Ishikawa (cell line): ENCODE data around the gene CSPG4.
A peak's percentile ranks its signal among the peaks of the same experiment; 100 is the strongest.

Experiments used
- CEBPB ChIP-seq: IDR thresholded peaks from 2 replicates; pipeline ENCODE4 v1.6.1; 2012
- CREB1 ChIP-seq: IDR thresholded peaks from 2 replicates; pipeline ENCODE4 v1.6.1; 2012; ENCODE audit warnings: low read depth
- EGR1 ChIP-seq: IDR thresholded peaks from 2 replicates; pipeline ENCODE4 v1.6.1; 2012
- EP300 ChIP-seq: IDR thresholded peaks from 2 replicates; pipeline ENCODE4 v1.6.1; 2012; ENCODE audit warnings: borderline replicate concordance
- FOXM1 ChIP-seq: IDR thresholded peaks from 2 replicates; pipeline ENCODE4 v1.6.1; 2012; ENCODE audit warnings: low read depth, borderline replicate concordance
- MAX ChIP-seq: IDR thresholded peaks from 2 replicates; pipeline ENCODE4 v1.6.1; 2012
- NFIC ChIP-seq: IDR thresholded peaks from 2 replicates; pipeline ENCODE4 v1.6.1; 2012
- RAD21 ChIP-seq: IDR thresholded peaks from 2 replicates; pipeline ENCODE4 v1.6.1; 2012; ENCODE audit warnings: low read depth
- TAF1 ChIP-seq: IDR thresholded peaks from 2 replicates; pipeline ENCODE4 v1.6.1; 2012; ENCODE audit warnings: low read depth, mild to moderate bottlenecking
- TCF12 ChIP-seq: IDR thresholded peaks from 2 replicates; pipeline ENCODE4 v1.6.1; 2012; ENCODE audit warnings: low read depth
- TEAD4 ChIP-seq: IDR thresholded peaks from 2 replicates; pipeline ENCODE4 v1.6.1; 2012
- USF1 ChIP-seq: IDR thresholded peaks from 2 replicates; pipeline ENCODE4 v1.6.1; 2012
- YY1 ChIP-seq: IDR thresholded peaks from 2 replicates; pipeline ENCODE4 v1.6.1; 2012; ENCODE audit warnings: low read depth
- ZBTB7A ChIP-seq: IDR thresholded peaks from 2 replicates; pipeline ENCODE4 v1.6.1; 2012; ENCODE audit warnings: low read depth
- TF ChIP-seq, protein P1 (sequence below): IDR thresholded peaks from 2 replicates; pipeline ENCODE4 v1.6.1; 2012; ENCODE audit warnings: low read depth, mild to moderate bottlenecking

The CSPG4 gene

GRCh38 chr15:75749820-75750219, 37.2 kb upstream of the CSPG4 start:
- no peak for TF ChIP-seq ZBTB7A
- no peak for TF ChIP-seq RAD21
- no peak for TF ChIP-seq EP300
- TF ChIP-seq NFIC = no peak
- no peak for TF ChIP-seq TCF12
- no peak for TF ChIP-seq CEBPB
- TF ChIP-seq MAX = no peak
- TF ChIP-seq CREB1 = no peak
- no peak for TF ChIP-seq EGR1
- TF ChIP-seq, protein P1, sequence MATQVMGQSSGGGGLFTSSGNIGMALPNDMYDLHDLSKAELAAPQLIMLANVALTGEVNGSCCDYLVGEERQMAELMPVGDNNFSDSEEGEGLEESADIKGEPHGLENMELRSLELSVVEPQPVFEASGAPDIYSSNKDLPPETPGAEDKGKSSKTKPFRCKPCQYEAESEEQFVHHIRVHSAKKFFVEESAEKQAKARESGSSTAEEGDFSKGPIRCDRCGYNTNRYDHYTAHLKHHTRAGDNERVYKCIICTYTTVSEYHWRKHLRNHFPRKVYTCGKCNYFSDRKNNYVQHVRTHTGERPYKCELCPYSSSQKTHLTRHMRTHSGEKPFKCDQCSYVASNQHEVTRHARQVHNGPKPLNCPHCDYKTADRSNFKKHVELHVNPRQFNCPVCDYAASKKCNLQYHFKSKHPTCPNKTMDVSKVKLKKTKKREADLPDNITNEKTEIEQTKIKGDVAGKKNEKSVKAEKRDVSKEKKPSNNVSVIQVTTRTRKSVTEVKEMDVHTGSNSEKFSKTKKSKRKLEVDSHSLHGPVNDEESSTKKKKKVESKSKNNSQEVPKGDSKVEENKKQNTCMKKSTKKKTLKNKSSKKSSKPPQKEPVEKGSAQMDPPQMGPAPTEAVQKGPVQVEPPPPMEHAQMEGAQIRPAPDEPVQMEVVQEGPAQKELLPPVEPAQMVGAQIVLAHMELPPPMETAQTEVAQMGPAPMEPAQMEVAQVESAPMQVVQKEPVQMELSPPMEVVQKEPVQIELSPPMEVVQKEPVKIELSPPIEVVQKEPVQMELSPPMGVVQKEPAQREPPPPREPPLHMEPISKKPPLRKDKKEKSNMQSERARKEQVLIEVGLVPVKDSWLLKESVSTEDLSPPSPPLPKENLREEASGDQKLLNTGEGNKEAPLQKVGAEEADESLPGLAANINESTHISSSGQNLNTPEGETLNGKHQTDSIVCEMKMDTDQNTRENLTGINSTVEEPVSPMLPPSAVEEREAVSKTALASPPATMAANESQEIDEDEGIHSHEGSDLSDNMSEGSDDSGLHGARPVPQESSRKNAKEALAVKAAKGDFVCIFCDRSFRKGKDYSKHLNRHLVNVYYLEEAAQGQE = no peak
- TF ChIP-seq TAF1 = no peak
- TF ChIP-seq FOXM1 = no peak
- TF ChIP-seq YY1 = no peak
- no peak for TF ChIP-seq USF1
- TF ChIP-seq TEAD4 = no peak

- TF ChIP-seq TAF1 = no peak
- TF ChIP-seq EP300 = no peak
- no peak for TF ChIP-seq TCF12
- no peak for TF ChIP-seq MAX
Observed at GRCh38 chr15:75745305-75745704, 32.7 kb upstream of the CSPG4 start.

- TF ChIP-seq NFIC (no peak), EGR1 (no peak)
Observed at GRCh38 chr15:75739791-75740190, 27.1 kb upstream of the CSPG4 start.

- peak; percentile 91 for TF ChIP-seq USF1
- TF ChIP-seq EP300 = no peak
- peak; percentile 48; the same call in 1 of the 2 replicates for TF ChIP-seq YY1
- peak; percentile 98 for TF ChIP-seq MAX
- TF ChIP-seq TCF12 = no peak
- TF ChIP-seq TAF1 = no peak
- no peak for TF ChIP-seq FOXM1
- TF ChIP-seq CEBPB = no peak
Observed at GRCh38 chr15:75738647-75739325, 26.1 kb upstream of the CSPG4 start.

- no peak for TF ChIP-seq TCF12
- TF ChIP-seq ZBTB7A = peak; percentile 88
- TF ChIP-seq TAF1 = peak; percentile 22; the same call in 1 of the 2 replicates
- no peak for TF ChIP-seq CREB1
- no peak for TF ChIP-seq RAD21
Observed at GRCh38 chr15:75738014-75738646, 25.5 kb upstream of the CSPG4 start.

DNA sequence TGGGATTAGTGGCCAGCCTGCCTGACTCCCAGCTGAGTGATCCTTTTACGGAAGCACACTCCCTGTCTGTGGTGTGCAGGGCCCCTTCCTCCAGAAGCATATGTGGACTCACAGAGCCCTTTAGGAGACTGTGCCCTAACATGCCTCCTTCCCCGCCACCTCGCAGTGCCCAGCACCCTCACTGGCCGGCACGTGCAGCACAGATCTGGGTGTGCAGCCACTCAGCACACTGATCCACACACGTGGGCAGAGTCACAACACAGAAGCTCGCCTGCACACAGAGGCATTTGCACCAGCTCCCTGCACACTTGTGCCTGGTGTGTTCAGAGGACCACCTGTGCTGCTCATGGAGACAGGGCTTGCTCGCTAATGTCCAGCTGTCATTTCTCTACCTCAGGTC, 23.6 kb upstream of the CSPG4 start:
- TF ChIP-seq CREB1 (no peak), EGR1 (no peak), EP300 (no peak), TAF1 (no peak), USF1 (no peak), CEBPB (no peak), NFIC (no peak), FOXM1 (no peak), TEAD4 (no peak), RAD21 (no peak), MAX (no peak), ZBTB7A (no peak), YY1 (no peak), TCF12 (no peak)
- TF ChIP-seq, protein P1 = no peak
